HG02763 (cell line): Measurements from ENCODE around the gene ROBO1.

Experiments used
- ATAC-seq: cut with Tn5 transposase; IDR thresholded peaks from one replicate; pipeline ENCODE4 v1.9.1; 2021; ENCODE audit warnings: mild to moderate bottlenecking, moderate library complexity; ENCODE audit not compliant: unreplicated experiment

ROBO1 gene

DNA sequence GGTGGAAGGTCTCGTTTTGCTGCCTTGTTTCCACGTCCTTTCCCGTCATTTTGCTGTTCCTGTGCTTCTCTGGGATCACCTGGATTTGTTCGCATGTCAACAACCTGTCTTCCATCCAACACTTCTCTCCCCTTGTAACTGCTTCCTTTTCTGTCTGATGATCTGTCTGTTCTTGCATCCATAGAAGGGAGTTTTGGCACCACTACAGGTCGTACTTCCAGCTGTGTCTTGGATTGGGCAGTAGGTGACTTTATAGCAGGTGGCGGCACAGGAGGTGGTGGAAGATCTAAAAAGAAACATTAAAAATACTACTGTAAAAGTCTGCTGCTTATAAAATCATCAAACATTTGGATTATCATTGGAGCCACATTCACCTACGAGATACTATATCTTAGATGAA lies 1161.0 kb downstream of the ROBO1 start:
- no peak for ATAC-seq

DNA sequence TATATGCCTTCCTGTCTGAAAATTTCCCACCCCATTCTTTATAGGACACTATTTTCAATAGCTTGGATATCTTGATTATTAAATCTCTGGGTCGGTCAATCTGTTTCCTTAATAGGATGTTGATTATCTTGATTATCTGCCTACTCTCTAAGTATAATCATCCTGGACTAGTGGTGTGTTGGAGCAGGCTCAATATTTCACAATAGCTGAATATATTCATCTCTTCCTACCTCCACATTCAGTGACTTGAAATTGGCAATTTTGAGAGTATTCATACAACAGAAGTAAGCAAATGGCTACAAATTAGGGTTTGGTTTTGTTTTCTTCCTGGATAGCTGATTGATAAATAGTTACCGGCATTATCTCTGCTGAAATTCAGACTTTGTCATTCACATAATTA lies 1162.6 kb downstream of the ROBO1 start:
- no peak for ATAC-seq

DNA sequence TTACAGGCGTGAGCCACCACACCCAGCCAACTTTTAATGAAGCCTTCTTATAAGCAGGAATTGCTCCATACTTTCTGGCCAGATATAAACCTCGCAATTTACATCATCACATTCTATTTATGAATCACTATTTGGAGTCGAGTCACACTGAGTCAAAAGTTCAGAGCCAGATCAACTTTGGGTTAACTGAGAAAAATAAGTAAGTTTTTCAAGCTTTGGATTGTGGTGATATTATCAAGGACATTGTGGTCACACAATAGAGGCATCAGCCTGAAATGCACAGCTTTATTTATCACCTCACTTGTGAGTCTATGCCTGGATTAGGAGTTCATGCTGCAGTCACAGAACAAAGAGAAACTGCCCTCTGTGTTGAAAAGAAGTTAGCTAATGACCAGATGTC lies 1163.5 kb downstream of the ROBO1 start:
- ATAC-seq: no peak

DNA sequence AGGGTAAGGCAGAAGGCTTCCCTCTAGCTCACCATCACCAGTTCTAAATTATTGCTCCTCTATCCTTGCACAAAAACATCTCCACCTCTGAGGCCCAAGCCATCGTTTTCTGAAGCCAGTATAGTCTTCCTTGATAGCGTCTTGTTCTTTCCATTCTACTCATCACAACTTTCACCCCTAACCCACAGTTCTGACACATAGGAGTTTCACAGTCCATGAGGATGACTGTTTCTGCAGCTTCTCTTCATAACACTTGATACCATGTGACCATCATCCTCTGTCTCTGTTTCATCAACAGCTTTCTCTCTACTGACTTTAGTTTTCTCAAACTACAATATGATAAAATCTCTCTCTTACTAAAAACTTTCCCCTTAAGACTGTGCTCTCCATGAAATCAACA lies 1166.5 kb downstream of the ROBO1 start:
- ATAC-seq: no peak

DNA sequence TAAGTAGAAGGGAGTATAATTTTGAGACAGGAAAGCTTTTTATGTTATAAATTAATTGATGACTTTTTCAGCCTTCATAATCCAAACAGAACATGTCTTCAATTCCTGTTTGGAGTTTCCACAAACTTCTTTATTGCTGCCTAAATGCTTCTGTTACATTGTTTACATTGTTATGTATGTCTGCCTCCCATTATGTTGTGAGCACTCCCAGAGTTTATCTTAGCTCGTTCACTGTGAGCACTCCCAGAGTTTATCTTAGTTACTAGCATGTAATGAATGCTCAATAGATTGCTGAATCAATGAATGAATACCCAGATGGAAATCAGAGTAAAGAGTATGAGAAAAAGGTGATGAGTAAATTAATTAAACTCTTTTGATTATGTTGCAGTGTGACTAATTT lies 1178.0 kb downstream of the ROBO1 start:
- ATAC-seq: no peak

DNA sequence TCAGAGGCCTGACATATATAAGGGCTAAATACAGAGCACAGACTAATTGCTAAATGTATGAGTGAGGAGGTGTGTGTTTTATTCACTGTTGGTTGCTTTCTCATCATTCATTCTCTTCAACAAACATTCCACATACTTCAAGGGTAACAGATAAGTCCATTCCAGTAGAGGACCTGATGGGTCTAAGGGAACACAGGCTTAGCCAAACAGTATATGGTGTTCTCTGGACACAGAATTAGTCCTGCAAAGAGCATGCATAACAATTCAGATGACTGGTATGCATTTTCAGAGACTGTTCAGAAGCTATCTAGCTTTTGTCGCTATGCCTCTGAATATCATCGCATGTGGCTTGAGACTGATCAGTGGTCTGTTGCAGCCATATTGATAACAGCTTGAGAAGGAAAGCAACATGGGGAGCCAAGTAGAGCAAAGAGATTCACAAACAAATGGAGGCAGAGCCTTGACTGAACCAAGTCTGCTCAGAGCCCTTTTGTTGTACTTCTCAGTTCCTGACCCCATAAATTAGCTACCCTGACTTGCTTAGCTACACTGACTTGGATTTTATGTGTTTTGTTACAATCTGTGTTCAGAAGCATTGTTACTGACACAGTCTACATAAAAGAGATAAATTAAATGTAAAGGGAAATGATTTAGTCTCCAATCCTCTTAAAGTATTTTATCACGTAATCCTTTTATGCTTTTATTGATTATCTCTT lies 1178.7 kb downstream of the ROBO1 start:
- ATAC-seq: no peak

DNA sequence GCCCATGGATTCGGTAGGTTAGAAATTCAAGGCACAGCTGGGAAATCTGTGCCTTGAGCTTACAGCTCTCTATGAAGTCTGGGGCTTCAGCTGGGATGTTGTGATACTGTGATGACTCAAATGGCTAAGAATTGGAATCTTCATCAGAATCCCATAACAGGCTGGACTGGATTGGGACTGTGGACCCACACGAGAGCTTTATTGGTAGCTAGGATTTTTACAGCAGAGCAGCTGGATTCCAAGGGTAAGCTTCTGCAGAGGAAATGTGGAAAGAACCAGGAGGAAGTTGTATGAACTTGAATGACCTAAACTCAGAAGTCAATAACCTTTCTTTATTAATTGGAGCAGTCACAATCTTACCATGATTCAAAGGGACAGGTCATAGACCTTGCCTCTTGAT lies 1187.1 kb downstream of the ROBO1 start:
- ATAC-seq: no peak

DNA sequence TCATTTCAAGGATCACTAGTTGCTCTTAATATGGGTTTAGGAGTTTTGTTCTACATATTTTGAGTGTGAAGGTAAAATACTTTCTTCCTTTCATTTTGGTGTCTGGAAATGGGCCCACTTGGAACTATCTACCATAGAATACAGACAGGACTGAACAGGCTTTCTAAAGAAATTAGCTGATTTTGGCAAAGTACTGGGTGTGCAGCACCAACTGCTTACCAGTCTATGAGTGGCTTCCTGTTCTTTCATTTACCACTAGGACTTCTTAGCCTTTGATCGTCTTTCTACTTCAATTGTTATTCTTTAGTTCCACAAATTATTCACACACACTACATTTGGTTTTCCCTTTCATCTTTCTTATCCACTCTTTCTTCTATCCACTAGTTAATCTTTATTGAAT lies 1196.3 kb downstream of the ROBO1 start:
- ATAC-seq: no peak

DNA sequence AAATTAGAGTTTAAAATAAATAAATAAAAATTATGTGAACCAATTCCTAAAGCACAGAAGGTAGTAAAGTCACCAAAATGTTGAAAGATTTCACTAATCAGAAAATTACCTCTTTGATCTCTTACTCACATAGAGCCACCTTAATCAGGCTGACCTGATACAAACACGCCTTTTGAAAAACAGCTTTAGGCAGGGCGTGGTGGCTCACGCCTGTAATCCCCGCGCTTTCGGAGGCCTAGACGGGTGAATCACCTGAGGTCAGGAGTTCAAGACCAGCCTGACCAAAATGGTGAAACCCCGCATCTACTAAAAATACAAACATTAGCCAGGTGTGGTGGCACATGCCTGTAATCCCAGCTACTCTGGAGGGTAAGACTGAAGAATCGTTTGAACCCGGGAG lies 1197.3 kb downstream of the ROBO1 start:
- no peak for ATAC-seq

DNA sequence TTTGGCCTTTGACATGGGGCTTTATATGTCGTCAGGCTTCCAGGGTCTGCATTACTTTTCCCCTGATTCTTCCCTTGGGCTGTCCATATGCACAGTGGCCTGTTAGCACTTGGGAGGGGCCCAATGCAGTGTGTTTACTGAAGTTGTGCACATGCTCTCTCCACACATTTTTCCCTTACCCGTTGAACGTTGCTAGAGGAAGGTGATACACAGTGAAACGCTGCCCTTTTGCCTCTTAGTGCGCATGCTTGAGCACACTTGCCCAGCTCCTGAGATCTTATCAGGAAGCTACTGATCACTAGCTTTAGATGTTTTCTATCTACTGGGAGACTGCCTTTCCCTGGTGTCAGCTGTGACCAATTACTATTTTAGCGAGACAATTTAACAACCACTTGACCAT lies 1198.0 kb downstream of the ROBO1 start:
- no peak for ATAC-seq

DNA sequence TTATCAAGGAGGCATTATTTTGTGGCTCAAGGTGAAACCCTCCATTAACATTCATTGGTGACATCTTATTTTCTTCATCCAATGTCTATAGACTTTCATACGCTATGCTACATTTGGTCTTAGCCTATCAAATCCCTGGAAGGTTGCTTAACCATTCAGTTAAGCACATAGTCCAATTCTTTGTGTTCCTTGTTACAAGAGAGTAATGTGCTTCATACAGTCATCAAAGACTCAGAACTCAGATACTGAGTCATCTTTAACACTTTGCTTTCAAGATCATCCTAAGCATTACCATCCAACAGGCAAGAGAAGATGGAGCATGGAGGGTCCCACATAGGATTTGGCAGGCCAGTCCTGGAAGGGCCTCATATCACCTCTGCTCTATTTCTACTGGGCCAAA lies 1202.1 kb downstream of the ROBO1 start:
- no peak for ATAC-seq

DNA sequence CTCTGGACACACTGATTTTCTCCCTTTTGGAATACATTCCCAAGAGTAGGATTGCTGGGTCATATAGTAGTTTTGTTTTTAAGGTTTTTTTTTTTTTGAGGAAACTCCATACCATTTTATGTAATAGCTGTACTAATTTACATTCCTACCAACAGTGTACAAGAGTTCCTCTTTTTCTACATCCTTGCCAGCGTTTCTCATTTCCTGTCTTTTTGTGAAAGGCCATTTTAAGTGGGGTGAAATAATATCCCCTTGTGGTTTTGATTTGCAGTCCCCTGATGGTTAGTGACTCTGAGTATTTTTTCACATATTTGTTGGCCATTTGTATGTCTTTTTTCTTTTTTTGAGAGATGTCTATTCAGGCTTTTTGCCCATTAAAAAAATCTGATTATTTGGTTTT lies 1205.5 kb downstream of the ROBO1 start:
- no peak for ATAC-seq
